HEK293T (cell line): ENCODE data around the gene KCNK4.

ENCODE experiments used
- ARNT ChIP-seq: fragments of 450-650 bp; IDR thresholded peaks from 2 replicates; pipeline ENCODE4 v1.6.1; 2017; ENCODE audit warnings: mild to moderate bottlenecking
- ELF4 ChIP-seq: fragments of 450-650 bp; IDR thresholded peaks from 2 replicates; pipeline ENCODE4 v1.6.1; 2017; ENCODE audit warnings: antibody characterized with exemption
- FOXA1 ChIP-seq: fragments of 450-650 bp; IDR thresholded peaks from 2 replicates; pipeline ENCODE4 v1.6.1; 2016; ENCODE audit warnings: mild to moderate bottlenecking
- FOXK2 ChIP-seq: fragments of 450-650 bp; IDR thresholded peaks from 2 replicates; pipeline ENCODE4 v1.6.1; 2016; ENCODE audit warnings: mild to moderate bottlenecking
- FOXM1 ChIP-seq: fragments of 450-650 bp; IDR thresholded peaks from 2 replicates; pipeline ENCODE4 v1.6.1; 2017; ENCODE audit warnings: mild to moderate bottlenecking, borderline replicate concordance
- HDGF ChIP-seq: fragments of 450-650 bp; IDR thresholded peaks from 2 replicates; pipeline ENCODE4 v1.6.1; 2017; ENCODE audit warnings: antibody characterized with exemption, borderline replicate concordance
- SP1 ChIP-seq: fragments of 450-650 bp; IDR thresholded peaks from 2 replicates; pipeline ENCODE4 v1.6.1; 2017
- SUZ12 ChIP-seq: fragments of 450-650 bp; IDR thresholded peaks from 2 replicates; pipeline ENCODE4 v1.6.1; 2016; ENCODE audit warnings: mild to moderate bottlenecking
- TARDBP ChIP-seq: fragments of 450-650 bp; IDR thresholded peaks from 2 replicates; pipeline ENCODE4 v1.6.1; 2016
- TF ChIP-seq, protein P1 (sequence below): fragments of 450-650 bp; IDR thresholded peaks from 2 replicates; pipeline ENCODE4 v1.6.1; 2016

DNA sequence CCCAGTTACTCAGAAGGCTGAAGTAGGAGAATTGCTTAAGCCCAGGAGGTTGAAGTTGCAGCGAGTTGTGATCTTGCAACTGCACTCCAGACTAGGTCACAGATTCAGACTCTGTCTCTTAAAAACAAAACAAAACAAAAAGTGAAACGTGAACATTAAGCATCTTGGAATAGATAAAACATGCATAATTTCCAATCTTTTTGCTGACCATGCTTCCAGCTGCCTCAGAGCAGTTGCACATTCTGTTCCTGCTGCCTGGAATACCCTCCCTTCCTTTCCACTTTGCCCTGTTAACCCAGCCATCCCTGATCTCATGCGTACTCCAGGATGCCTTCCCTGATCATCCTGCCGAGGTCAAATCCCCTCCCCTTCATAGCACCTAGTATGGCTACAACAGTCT is 48.2 kb downstream of the KCNK4 start:
- no peak for TF ChIP-seq TARDBP
- no peak for TF ChIP-seq FOXM1
- TF ChIP-seq FOXA1, result no peak
- TF ChIP-seq, protein P1, sequence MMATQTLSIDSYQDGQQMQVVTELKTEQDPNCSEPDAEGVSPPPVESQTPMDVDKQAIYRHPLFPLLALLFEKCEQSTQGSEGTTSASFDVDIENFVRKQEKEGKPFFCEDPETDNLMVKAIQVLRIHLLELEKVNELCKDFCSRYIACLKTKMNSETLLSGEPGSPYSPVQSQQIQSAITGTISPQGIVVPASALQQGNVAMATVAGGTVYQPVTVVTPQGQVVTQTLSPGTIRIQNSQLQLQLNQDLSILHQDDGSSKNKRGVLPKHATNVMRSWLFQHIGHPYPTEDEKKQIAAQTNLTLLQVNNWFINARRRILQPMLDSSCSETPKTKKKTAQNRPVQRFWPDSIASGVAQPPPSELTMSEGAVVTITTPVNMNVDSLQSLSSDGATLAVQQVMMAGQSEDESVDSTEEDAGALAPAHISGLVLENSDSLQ, result no peak
- no peak for TF ChIP-seq SP1
- no peak for TF ChIP-seq FOXK2
- TF ChIP-seq SUZ12, result no peak
- no peak for TF ChIP-seq HDGF
- TF ChIP-seq ELF4, result no peak
- TF ChIP-seq ARNT, result no peak
